GM18520 (cell line): ENCODE data around the gene CBLB.

Experiments used
- ATAC-seq: cut with Tn5 transposase; IDR thresholded peaks from one replicate; pipeline ENCODE4 v1.9.1; 2021; ENCODE audit not compliant: unreplicated experiment

The CBLB gene

DNA sequence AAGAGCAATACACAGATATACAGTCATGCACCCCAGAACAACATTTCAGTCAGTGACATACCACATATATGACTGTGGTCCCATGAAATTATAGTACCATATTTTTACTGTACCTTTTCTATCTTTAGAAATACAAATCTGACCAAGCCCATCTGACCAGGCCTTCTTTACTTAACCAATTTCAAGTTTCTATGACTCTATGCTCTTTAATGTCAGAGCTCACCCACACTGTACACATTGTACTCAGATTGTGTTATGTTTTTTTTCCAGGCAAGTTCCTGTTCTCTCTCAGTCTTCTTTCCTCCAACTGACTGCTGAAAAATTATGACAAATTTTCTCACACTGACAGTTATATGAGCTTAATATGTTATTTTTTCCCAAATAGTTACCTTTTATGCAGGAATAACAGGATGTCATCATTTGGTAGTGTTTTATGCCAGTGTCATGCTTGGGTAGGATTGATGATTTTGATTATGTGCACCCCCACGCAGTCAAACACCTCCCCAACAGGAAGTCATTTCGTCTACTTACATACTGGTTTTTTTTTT is 8.0 kb upstream of the CBLB start:
- peak; percentile 51 for ATAC-seq

DNA sequence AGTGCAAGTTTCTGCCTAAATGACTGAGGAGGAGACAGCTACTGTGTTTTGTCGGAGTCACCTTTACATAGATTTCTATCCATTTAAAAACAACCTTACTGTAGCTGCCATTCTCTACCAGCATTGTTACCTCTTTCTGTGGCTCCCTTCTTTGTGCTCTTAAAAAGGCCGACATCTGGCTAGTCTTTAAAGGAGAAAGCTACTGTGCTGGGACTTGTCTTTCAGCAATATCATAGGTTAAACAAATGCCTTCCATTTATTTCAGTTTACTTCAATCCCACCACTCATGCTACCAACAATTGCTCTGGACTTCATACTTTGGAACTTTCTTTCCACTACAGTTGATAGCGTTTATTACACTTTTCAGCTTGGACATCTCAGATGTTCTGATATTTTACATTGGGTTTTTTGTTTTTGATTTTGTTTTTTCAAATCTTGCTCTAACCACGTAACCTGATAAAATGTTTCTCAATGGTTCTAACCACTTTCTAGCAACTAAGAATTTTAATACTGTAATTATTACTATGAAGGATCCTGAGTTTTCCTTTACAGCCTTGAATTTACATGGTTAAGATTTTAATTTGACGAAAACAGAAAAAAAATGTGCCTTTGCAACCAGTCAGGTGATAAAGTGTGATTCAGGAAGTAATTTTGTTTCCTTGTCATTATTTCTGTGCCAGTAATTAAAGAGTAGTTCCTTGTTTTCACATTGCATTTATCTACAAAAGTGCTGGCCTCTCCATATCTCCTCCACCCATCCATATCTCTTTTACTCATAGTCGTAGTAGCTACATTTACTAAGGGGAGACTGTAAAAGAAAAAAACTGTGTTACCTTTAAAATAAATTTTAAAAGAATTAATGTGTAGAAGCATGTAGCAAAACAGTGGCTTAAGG is 1.3 kb upstream of the CBLB start:
- ATAC-seq = no peak

DNA sequence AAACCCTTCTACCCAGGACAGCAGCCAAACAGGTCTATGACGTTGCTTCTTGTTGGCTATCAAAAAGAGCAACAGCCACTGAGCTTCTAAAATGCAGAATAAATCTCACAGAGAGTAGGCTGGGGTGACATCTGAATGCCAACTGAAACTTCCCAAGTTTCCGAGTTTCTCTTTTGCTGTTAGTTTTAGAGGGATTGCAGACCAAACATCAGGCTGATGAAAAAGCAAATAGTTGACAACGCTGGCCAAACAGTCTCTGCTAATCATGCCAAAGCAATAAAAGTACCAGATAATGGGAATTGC is 670 bp upstream of the CBLB start:
- ATAC-seq = no peak

DNA sequence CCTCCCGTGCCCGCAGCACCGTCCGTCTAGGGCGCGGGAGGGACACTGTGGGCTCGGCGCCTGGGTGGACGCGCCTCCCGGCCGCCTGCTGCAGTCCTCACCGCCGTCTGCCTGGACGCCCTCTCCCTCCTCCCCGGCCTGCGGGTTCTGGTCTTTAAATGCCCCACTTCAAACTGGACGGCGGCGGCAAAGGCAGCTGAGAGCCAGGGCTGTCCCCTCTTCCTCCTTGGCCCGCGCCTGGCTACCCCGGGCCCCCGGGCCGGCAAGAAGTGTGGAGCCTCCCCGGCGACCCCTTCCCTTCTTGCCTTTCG is 426 bp downstream of the CBLB start:
- no peak for ATAC-seq

DNA sequence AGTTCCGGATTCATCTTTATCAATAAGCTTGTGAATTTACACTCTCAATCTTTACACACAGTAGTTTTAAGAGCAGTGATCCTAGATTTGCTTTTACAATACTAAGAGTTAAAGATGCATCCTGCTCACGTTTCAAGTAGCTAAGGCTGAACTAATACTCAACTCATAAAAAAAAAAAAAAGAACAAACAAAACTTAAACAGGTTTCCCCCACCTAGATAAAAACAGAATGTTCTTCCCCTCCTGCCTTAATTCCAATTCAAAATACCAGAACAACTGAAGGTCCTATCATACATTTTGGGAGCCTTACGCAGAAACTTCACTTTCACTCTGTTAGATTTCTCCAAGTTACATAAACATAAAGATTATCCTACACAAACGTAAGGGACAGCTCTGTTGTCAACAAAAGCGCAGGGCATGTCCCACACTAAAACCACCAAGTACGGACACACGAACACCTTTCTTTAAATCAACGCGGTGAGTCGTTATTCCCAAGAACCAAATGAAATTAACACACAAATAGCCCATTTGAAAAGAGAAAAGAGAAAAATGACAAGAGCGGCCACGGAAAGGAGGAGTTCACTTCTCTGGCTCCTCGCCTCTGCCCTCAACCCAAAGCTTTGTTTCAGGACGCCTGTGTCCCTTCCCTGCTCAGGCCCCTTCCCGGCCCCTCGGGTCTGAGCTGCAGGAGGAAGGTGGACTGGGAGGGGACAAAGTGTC is 941 bp downstream of the CBLB start:
- ATAC-seq = no peak

DNA sequence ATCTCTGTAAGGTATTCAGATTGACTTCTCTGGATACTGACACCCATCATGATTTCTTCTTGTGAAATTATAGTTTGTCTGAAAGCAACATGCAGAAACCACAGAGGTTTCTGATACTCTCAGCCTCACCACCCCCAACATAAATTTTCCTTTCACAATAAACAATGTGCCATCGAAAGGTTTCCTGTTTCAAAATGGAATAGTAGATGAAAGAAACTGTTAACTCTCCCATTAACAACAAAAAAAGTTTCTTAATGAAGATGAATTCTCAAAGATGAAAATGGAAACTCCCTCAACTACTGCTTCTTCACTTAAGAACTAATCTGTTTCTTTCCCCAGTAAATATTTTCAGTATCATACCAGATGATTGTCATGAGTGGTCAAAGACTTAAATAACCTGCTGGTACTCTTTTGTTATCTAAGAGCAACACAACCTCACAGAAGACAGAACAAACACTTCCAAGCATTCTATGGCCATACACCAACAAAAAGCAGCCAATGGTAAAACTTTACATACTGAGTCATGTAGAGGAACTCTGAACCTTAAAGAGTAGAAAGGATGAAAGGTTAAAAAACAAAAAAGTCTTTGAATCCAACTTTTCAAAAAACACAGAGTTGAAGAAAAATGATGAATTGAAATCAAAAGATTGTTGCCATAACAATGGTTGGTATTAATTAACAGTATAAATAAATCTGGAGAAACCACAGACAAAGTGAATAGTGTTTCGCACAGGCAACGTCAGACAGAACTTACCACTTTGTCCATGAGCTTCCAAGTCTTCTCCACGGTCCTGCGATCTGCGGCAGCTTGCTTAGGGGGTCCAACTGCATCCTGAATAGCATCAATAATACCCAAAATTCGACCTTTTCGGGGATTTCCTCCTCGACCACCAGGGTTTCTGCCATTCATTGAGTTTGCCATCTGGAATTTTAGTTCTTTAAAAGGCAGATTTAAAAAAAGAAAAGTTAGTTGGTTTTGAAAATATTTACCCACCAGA is 1.9 kb downstream of the CBLB start:
- peak; percentile 32 for ATAC-seq

DNA sequence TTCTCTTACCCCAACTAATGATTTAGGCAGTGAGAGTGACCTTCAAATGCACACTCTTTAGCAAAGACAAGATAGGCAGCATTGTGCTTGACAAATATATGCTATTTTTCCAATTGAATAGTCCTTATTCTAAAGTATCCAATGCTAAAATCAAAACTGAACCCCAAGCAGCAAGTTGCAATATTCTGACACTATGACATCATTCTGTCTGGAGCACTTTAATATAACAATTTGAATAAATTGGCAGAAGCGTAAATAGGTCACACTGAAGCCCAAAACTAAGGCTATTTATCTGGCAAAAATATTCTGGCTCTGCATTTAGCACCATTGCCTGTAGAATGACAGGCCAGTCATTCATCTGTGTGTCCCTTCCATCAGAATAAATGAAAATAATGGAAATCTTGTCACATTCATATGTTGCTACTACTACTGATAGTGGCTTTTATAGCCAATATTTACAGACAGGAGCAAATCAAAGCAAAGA is 2.9 kb downstream of the CBLB start:
- ATAC-seq = no peak

DNA sequence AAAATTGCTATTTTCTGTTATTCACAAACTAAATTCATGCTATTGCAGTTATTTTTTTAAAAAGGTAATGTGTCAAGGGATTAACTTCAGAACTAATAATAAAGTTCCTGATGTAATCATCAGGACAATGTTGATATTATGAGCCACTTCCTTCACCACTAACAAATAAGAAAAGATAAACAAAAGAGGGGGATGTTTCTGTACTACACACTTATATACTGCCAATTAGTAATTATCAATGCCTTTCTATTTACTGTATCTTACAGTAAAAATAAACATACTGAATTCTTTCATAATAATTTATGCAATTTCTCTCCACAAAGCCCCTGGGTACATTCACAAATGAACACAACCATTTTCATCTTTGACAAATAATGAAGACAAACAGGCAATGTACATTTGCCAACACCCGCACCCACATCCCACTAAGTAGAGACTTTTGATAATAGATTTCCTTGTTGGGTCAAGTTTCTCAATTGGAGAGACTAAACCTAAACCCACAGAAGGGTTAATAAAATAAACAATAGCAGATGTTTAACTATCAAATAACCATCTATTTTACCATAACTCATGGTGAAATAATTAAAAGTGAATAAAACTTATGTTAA is 3.7 kb downstream of the CBLB start:
- no peak for ATAC-seq

DNA sequence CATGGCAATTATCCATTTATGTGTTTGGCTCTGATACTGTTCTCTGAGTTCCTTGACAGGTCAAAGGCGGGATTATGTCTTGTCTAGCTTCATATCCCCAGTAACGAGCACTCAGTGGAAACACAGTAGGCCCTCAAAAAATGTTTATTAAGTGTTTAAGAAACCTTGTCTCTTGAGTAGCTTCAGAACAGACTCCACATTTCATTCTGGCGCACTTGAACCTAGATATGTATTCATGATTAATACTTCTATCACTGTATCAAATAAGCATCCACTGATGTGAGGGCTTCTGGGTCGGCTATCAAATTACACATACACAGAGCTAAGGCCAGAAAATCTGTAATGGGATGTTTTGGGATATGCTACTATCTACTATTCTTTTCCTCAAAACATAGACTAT is 4.6 kb downstream of the CBLB start:
- no peak for ATAC-seq

DNA sequence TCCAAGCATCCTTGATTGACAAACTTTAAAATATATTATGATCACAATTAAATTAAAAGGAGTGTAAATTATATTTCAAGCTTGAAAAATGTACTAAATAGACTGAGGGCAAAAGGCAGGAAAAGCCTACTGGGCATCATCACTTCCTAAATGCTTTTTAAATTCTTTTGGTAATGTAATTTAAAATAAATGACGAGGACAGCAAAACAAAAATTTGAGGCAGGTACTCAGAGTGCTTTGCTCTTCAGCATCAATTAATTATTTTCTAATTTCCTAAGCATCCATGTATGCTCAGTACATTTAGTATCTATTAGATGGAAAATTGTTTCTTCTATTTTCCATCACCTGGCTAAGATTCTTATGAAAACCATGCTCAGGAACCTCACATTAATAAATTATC is 5.2 kb downstream of the CBLB start:
- ATAC-seq = no peak

DNA sequence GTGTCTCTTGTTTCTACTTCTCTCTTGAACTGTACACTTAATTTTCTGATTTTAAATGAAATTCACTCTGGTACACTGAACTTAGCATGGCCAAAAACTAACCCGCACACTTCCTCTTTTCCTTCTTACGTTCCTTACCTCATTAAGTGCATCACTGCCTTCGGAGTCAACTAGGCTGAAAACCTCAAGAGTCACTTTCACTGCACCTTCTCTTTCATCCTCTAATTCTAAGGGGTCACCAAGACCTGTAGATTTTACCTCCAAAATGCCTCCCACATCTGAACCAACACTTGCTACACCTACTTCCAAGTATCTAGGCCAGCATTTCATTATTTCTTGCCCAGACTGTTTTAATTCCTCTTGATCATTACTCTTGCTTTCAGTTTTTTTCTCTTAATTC is 6.6 kb downstream of the CBLB start:
- ATAC-seq = peak; percentile 33

DNA sequence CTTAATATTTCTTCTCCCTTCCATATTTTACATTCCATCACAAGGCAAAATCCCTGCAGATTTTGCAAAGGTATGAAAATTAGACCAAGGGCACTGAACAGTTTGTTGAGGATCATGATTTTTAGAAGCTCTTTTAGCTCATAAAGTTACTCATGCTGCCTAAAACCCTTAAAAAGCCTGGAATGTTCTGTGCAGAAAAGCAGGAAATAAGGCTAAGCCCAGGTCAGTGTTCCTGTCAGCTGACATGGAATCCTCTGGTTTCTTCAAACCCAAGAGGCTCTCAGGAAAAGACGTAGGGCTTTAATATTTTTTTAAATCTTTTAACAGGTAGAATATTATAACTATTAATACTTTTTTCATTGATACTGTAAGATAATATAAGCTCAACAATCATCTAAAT is 8.2 kb downstream of the CBLB start:
- ATAC-seq = no peak

DNA sequence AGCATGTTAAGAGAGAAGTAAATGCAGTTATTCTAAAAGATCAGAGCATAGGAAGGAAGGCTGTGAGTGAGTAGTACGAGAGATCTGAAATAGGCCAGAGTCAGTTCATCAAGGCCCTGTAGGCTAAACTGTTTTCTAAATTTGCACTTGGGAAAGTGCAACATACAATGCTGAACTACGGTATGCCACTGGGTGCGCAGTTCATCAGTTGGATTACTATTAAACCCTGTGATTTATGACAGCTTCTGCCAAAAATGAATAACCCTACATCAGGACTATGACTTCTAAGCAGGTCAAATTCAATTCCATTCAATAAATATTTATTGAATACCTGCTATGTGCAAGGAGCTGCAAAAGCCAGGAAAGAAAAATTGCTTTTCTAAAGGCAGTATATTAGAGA is 10.8 kb downstream of the CBLB start:
- ATAC-seq = no peak

DNA sequence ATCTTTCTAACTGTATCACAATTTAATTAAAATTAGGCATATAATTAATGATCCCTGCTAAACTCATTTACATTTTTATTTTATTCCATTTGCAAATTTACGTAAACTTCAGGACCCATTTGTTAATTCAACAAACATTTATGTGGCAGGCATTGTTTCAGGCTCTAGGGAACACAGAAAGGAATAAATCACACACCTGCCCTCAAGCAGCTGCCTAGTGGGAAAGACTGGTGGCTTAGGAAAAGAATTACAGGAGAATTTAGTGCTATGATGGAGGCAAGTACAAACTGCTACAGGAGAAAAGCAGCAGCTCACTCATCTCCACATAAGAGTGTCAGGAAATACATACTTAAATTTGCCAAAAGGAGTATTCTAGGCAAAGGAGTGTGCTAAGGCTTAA is 11.2 kb downstream of the CBLB start:
- ATAC-seq = no peak

DNA sequence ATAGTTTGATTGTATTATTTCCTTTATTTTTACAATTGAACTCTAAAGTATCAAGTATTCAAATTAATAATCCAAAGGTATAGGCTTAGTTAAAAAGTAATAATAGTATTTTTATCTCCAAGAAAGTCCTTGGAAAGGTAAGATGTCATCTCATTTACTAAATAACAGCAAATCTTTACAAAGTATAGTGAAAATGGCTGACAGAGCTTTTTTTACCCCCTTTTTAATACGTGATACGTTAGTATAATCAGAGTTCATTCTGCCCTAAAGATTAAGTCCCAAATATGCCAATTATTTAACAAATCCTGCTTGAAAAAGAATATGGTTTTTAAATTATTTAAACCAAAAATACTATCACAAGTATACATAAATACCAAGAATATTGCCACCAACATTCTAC is 12.2 kb downstream of the CBLB start:
- ATAC-seq = no peak

DNA sequence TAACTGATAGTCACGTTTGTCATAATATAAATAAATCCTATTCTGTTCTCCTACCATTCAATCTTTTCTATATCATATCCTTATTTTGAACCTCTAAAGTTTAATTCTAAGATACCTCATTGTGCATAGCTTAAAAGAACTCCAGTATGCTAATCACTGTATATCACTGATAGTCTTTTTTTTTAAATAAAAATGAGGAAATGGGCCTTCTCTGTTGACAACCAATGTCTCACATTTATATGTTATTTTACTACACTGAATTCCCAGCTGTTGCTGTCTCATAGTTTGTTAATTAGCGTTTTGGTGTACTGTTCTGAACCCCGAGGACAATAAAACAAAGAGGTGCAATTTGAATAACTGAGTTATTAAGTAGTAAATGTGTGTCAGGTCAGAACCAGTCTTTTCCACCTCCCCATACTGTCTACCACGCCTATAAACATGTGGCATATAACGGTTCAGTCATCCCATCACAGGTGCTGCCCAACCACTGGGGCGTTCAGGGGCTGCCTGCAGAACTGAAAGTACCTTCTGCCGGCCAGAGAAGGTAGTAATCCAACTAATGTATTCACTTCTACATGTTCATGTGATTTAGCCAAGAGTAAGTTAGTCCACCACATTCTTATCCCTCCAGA is 14.9 kb downstream of the CBLB start:
- ATAC-seq = peak; percentile 84

DNA sequence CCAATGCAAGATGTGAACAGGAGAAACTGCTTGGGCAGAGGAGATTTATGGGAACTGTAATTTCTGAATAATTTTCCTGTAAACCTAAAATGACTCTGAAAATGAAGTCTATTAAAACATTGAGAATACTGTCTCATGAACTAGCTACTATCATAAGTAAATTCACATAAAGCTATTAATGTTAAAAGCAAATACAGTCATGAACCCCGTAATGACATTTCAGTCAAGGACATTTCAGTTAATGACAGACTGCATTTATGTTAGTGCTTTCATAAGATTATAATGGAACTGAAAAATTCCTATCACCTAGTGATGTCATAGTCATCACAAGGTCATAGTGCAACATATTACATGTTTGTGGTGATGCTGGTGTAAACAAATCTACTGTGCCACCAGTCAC is 17.2 kb downstream of the CBLB start:
- ATAC-seq = no peak

DNA sequence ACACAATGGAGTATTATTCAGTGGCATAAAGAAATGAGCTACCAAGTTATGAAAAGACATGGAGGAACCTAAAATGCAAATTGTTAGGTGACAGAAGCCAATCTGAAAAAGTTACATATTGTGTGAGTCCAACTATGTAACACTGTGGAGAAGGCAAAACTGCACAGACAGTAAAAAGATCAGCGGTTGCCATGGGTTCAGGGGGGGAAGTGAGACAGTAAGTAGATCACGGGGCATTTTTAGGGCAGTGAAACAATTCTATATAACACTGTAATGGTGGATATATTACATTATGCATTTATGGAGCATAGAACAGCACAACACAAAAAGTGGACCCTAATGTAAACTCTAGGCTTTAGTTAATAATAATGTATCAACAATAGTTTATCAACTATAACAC is 17.6 kb downstream of the CBLB start:
- no peak for ATAC-seq

DNA sequence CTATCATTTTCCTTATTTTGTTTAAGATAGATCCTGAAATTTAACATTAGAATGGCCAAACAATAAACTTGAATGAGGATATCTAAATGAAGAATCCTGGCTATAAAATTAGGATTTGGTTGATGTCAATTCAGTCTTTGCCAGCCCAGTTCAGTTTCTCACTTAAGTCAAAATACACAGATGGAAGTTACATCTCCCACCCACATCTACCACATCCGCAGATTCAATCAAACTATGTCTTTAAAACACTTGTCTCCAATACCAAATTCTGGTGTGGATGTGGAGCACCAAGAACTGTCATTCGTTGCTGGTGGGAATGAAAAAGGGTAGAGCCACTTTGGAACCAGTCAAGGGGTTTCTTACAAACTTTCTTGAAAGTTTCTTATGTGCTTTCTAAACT is 18.2 kb downstream of the CBLB start:
- no peak for ATAC-seq

DNA sequence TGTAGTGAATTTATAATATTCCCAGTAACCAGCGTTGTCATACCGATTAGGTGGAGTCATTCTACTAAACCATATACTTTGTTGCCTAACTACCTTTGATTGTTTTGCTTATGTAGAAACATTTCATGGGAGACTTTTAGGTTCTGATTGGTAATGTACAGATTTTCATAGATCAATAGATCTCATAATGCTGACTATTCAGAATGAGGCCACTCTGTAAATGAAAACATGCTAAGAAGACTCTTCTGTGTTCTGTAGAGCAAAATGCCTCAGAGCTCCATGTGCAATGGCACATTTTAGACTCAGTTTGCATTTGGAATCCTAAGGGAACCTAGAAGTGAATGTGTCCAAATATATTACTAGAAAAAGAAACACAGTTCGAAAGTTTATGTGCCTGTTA is 20.0 kb downstream of the CBLB start:
- ATAC-seq = no peak
